ENCODE results near the gene RETN. TPM values are rescaled to one million over a fixed set of nuclear protein-coding genes. Genes with fewer than 3 reads are reported as not detected.

The RETN gene
- total RNA-seq, 2 donors from 2014 or later = not detected

DNA sequence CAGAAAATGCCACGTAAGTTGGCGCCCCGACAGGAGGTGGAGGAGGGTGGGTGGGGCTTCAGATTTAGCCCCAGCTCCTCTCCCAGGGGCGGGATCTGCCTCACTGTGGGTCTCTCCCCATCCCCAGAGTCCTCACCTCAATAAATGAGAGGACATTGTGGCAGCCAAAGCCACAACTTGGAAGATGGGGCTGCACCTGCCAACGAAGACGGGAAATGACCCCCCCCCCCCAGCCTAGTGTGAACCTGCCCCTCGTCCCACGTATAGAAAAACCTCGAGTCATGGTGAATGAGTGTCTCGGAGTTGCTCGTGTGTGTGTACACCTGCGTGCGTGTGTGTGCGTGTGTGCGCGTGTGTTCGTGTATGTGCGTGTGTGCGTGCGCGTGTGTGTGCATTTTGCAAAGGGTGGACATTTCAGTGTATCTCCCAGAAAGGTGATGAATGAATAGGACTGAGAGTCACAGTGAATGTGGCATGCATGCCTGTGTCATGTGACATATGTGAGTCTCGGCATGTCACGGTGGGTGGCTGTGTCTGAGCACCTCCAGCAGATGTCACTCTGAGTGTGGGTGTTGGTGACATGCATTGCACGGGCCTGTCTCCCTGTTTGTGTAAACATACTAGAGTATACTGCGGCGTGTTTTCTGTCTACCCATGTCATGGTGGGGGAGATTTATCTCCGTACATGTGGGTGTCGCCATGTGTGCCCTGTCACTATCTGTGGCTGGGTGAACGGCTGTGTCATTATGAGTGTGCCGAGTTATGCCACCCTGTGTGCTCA, 10.3 kb downstream of the RETN start:
- intact Hi-C loops (cut with DNase I, micrococcal nuclease) = no loop called here
- ATAC-seq (peak; percentile 42), DNase-seq (peak; percentile 44 to 51)

- DNase-seq (no peak), ATAC-seq (no peak)
- intact Hi-C loops (cut with DNase I, micrococcal nuclease) = no loop called here
These were observed 11.1 kb downstream of the RETN start for GRCh38 chr19:7679771-7680605.

DNA sequence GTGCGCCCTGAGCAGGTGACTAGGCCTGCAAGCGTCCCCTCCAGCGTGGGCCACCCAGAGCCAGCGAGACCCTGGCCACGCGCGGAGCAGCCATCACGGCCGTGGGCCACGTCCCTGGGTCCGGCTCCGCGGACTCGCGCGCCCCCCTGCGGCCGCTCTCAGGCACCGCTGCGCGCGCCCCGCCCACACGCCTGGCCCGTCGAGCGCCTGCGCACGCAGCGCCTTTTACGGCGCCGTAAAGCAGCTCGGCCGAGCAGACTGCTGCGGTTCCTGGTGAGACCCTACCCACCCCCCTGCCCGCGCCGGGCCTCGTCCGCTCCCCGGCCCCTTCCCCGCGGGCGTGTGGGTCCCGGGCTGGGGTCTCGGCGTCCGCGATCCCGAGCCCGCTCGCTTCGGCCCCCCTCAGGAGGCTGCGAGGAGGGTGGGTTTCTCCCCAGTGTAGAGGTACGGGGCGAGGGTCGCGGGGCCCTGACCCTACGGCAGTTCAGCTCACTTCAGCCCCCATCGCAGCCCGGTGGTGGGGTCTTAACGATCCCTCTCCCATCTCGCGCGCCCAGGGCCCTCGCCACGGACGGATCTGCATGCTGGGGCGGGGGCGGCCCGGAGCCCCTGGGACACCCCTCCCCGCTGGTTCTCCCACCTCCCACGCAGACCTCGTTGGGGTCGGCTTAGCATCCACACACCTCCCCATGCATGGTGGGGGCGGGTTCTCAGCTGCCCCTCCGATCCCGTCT, 11.9 kb downstream of the RETN start, which contains the start of gene TRAPPC5:
Gene TRAPPC5, plus strand, starts transcription at position 228 of the 734 bp plus-strand sequence. CDS start 1,421 bp downstream, outside the sequence.
- ATAC-seq (peak; percentile 84), DNase-seq (peak; percentile 75 to 93)
- intact Hi-C loops (cut with DNase I, micrococcal nuclease) = no loop called here

GRCh38 chr19:7681340-7682174, 12.7 kb downstream of the RETN start:
- intact Hi-C loops (cut with DNase I, micrococcal nuclease) = no loop called here
- peak; percentile 71 for ATAC-seq
- peak; percentile 83 to 86 for DNase-seq

DNA sequence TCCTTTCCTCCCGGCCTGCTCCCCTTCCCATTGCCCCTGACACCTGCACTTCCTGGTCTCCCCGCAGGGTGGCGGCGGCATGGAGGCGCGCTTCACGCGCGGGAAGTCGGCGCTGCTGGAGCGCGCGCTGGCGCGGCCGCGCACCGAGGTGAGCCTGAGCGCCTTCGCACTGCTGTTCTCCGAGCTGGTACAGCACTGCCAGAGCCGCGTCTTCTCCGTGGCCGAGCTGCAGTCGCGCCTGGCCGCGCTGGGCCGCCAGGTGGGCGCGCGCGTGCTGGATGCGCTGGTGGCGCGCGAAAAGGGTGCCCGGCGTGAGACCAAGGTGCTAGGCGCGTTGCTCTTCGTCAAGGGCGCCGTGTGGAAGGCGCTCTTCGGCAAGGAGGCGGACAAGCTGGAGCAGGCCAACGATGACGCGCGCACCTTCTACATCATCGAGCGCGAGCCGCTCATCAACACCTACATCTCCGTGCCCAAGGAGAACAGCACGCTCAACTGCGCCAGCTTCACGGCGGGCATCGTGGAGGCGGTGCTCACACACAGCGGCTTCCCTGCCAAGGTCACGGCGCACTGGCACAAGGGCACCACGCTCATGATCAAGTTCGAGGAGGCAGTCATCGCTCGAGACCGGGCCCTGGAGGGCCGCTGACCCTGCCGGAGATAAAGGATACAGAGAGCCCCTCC, 13.5 kb downstream of the RETN start:
- intact Hi-C loops (cut with DNase I, micrococcal nuclease) = no loop called here
- ATAC-seq (no peak), DNase-seq (no peak)

GRCh38 chr19:7685546-7686445, 16.9 kb downstream of the RETN start:
- DNase-seq (no peak), ATAC-seq (no peak)
- intact Hi-C loops (cut with DNase I, micrococcal nuclease) = no loop called here

GRCh38 chr19:7687177-7687576, 18.3 kb downstream of the RETN start:
- ATAC-seq = no peak
- no peak for DNase-seq
- intact Hi-C loops (cut with DNase I, micrococcal nuclease) = no loop called here

DNA sequence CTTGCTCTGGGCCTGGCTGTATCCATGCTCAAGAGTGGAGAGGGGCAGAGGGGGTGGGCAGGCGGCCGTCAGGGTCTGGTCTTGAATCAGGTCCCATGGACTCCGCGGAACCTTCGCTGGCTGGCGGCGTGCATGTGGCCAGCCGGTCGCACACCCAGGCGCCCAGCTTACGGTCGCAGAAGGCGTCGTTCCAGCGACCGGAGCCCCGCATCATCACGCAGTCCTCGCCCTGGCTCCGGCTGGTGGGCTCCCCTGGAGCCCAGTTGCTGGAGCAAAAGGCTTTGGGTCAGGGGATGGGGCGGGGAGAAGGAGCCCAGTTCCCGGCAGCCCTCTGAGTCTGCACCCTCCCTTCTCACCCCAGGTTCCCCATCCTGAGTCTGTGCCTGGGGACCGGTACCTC, 20.3 kb downstream of the RETN start:
- intact Hi-C loops (cut with DNase I, micrococcal nuclease) = no loop called here
- DNase-seq = no peak
- no peak for ATAC-seq

GRCh38 chr19:7690779-7691258, 22.0 kb downstream of the RETN start:
- DNase-seq (no peak), ATAC-seq (no peak)
- intact Hi-C loops (cut with DNase I, micrococcal nuclease) = no loop called here

DNA sequence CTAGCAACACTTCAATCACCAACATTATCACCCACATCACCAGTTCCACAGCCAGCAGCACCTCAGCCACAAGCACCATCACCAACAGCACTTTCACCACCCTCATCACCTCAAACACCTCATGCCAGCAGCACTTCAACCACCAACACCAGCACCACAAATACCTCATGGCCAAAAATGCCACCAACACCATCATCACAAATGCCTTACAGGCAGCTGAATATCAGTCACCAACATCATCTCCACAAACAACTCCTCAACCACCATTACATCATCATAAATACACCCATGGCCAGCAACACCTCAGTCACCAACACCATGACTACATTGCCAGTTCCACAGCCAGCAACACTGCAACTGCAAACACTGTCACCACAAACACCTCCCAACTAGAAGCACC, 22.6 kb downstream of the RETN start:
- ATAC-seq (no peak), DNase-seq (no peak)
- intact Hi-C loops (cut with DNase I, micrococcal nuclease) = no loop called here

GRCh38 chr19:7692417-7693088, 23.7 kb downstream of the RETN start:
- intact Hi-C loops (cut with DNase I, micrococcal nuclease) = no loop called here
- no peak for ATAC-seq

GRCh38 chr19:7694499-7694898, 25.6 kb downstream of the RETN start:
- ATAC-seq (no peak), DNase-seq (no peak)
- intact Hi-C loops (cut with DNase I, micrococcal nuclease) = no loop called here

More at GRCh38 chr19:7692417-7693088, 23.7 kb downstream of the RETN start:
- no peak for DNase-seq

- intact Hi-C loops (cut with DNase I, micrococcal nuclease) = no loop called here
- ATAC-seq = no peak
- no peak for DNase-seq
These were observed 29.0 kb downstream of the RETN start for GRCh38 chr19:7697721-7698287.

DNA sequence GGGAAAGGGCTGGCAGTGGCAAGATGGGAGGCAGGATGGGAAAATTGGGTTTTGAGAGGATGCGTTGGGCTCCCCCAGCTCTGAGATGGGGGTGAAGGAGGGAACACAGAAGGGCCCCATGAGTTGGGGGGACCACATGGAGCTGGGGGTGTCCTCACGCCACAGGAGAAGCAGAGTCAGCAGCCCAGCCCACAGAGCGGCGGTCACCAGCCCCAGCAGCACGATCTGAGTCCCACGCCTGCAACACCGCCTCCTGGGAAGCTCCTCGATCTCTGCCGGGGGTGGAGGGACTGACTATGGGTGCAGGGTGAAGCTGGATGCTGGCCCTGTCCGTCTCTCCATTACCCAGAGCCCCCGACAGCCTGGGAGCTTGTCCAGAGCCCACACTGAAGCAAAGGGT, 29.7 kb downstream of the RETN start:
- ATAC-seq = no peak
- no peak for DNase-seq
- intact Hi-C loops (cut with DNase I, micrococcal nuclease) = no loop called here

- ATAC-seq (no peak), DNase-seq (no peak)
- intact Hi-C loops (cut with DNase I, micrococcal nuclease) = no loop called here
These were observed 30.2 kb downstream of the RETN start for GRCh38 chr19:7699003-7699402.

Measured in left colon (tissue), 2 donors.